WTC11 (cell line): ENCODE data around the gene LYSMD3. TPM values are rescaled to one million over a fixed set of nuclear protein-coding genes. Genes with fewer than 3 reads are reported as not detected.

ENCODE experiments used
- ATAC-seq: fragments of 200-7000 bp; cut with Tn5 transposase; 2 replicates; pipeline ENCODE4 v1.10.0; 2021; ENCODE audit warnings: mild to moderate bottlenecking, moderate library complexity
- CTCF ChIA-PET: fragments of 300-600 bp; sonication (Branson Sonifier 250); formaldehyde crosslinking; loops from one replicate; lab custom pipeline; 2021; ENCODE audit warnings: antibody characterized with exemption; lab: Charles Lee
- POLR2A ChIA-PET: fragments of 350-600 bp; sonication (Branson Sonifier 250); formaldehyde crosslinking; loops from one replicate; lab custom pipeline; 2021; ENCODE audit warnings: antibody characterized with exemption; lab: Charles Lee
- DNase-seq: peaks from one replicate; pipeline ENCODE4 v3.0.0; 2021; ENCODE audit warnings: low spot score
- H3K27ac Mint-ChIP-seq: 2 replicates; pipeline ENCODE4 v1.8.0; 2021; ENCODE audit warnings: mixed read lengths
- H3K27me3 Mint-ChIP-seq: 2 replicates; pipeline ENCODE4 v1.8.0; 2021; ENCODE audit warnings: low read depth, mild to moderate bottlenecking, moderate library complexity, mixed read lengths
- H3K36me3 Mint-ChIP-seq: 2 replicates; pipeline ENCODE4 v1.8.0; 2021; ENCODE audit warnings: mixed read lengths
- H3K4me1 Mint-ChIP-seq: 2 replicates; pipeline ENCODE4 v1.8.0; 2022; ENCODE audit warnings: mixed read lengths
- H3K4me3 Mint-ChIP-seq: 2 replicates; pipeline ENCODE4 v1.8.0; 2021; ENCODE audit warnings: mild to moderate bottlenecking, moderate library complexity, mixed read lengths
- H3K9me3 Mint-ChIP-seq: 2 replicates; pipeline ENCODE4 v1.8.0; 2021; ENCODE audit warnings: mixed read lengths
- ATF1 ChIP-seq: sonication (generic); formaldehyde crosslinking; IDR thresholded peaks from 2 replicates; pipeline ENCODE4 v1.8.1; 2023; ENCODE audit warnings: mild to moderate bottlenecking, moderate library complexity, missing genetic modification reagents
- CREB1 ChIP-seq: sonication (generic); formaldehyde crosslinking; IDR thresholded peaks from 2 replicates; pipeline ENCODE4 v1.8.0; 2023; ENCODE audit warnings: mild to moderate bottlenecking, missing genetic modification reagents
- CREM ChIP-seq: sonication (generic); formaldehyde crosslinking; IDR thresholded peaks from 2 replicates; pipeline ENCODE4 v1.8.1; 2022; ENCODE audit warnings: mild to moderate bottlenecking, missing genetic modification reagents, moderate library complexity
- ETV6 ChIP-seq: sonication (generic); formaldehyde crosslinking; IDR thresholded peaks from 2 replicates; pipeline ENCODE4 v1.8.1; 2022; ENCODE audit warnings: mild to moderate bottlenecking, missing genetic modification reagents
- GRHL2 ChIP-seq: fragments of 250-450 bp; sonication (Bioruptor Pico); IDR thresholded peaks from 2 replicates; pipeline ENCODE4 v1.8.0; 2022; ENCODE audit warnings: mild to moderate bottlenecking, moderate library complexity; ENCODE audit not compliant: insufficient replicate concordance, severe bottlenecking
- MXD4 ChIP-seq: fragments of 250-450 bp; sonication (Bioruptor Pico); IDR thresholded peaks from 2 replicates; pipeline ENCODE4 v1.8.0; 2021; ENCODE audit warnings: mild to moderate bottlenecking, moderate library complexity, borderline replicate concordance
- NR3C1 ChIP-seq: sonication (generic); formaldehyde crosslinking; conservative IDR thresholded peaks from 2 replicates; pipeline ENCODE4 v1.8.1; 2023; ENCODE audit warnings: low read depth, mild to moderate bottlenecking, missing genetic modification reagents
- RELA ChIP-seq: sonication (generic); formaldehyde crosslinking; IDR thresholded peaks from 2 replicates; pipeline ENCODE4 v1.8.1; 2022; ENCODE audit warnings: missing genetic modification reagents, mild to moderate bottlenecking, borderline replicate concordance
- SMAD4 ChIP-seq: sonication (generic); formaldehyde crosslinking; IDR thresholded peaks from 2 replicates; pipeline ENCODE4 v1.8.0; 2022; ENCODE audit warnings: mild to moderate bottlenecking, missing genetic modification reagents
- TP53 ChIP-seq: sonication (generic); formaldehyde crosslinking; IDR thresholded peaks from 2 replicates; pipeline ENCODE4 v1.8.1; 2023; ENCODE audit warnings: mild to moderate bottlenecking, missing genetic modification reagents
- ZBTB21 ChIP-seq: sonication (generic); formaldehyde crosslinking; IDR thresholded peaks from 2 replicates; pipeline ENCODE4 v1.8.1; 2023; ENCODE audit warnings: mild to moderate bottlenecking, missing genetic modification reagents, borderline replicate concordance
- ZNF138 ChIP-seq: sonication (generic); formaldehyde crosslinking; conservative IDR thresholded peaks from 2 replicates; pipeline ENCODE4 v1.8.1; 2022; ENCODE audit warnings: mild to moderate bottlenecking, moderate library complexity, missing genetic modification reagents
- ZNF219 ChIP-seq: sonication (generic); formaldehyde crosslinking; IDR thresholded peaks from 2 replicates; pipeline ENCODE4 v1.8.0; 2023; ENCODE audit warnings: missing genetic modification reagents, mild to moderate bottlenecking, borderline replicate concordance
- ZNF263 ChIP-seq: sonication (generic); formaldehyde crosslinking; IDR thresholded peaks from 2 replicates; pipeline ENCODE4 v1.8.1; 2022; ENCODE audit warnings: low read depth, mild to moderate bottlenecking, moderate library complexity, missing genetic modification reagents
- total RNA-seq: library from RNA; stranded (reverse); gene quantifications from 3 replicates; pipeline ENCODE4 v1.2.3, GENCODE V29; 2021
- TF ChIP-seq, protein P1 (sequence below): sonication (generic); formaldehyde crosslinking; IDR thresholded peaks from 2 replicates; pipeline ENCODE4 v1.8.1; 2023; ENCODE audit warnings: mild to moderate bottlenecking, moderate library complexity, missing genetic modification reagents
- TF ChIP-seq, protein P2 (sequence below): sonication (generic); formaldehyde crosslinking; IDR thresholded peaks from 2 replicates; pipeline ENCODE4 v1.8.0; 2023; ENCODE audit warnings: mild to moderate bottlenecking, missing genetic modification reagents
- TF ChIP-seq, protein P3 (sequence below): sonication (generic); formaldehyde crosslinking; IDR thresholded peaks from 2 replicates; pipeline ENCODE4 v1.8.0; 2022; ENCODE audit warnings: mild to moderate bottlenecking, missing genetic modification reagents
- TF ChIP-seq, protein P4 (sequence below): sonication (generic); formaldehyde crosslinking; IDR thresholded peaks from 2 replicates; pipeline ENCODE4 v1.8.1; 2023; ENCODE audit warnings: mild to moderate bottlenecking, missing genetic modification reagents
- TF ChIP-seq, protein P5 (sequence below): sonication (generic); formaldehyde crosslinking; IDR thresholded peaks from 2 replicates; pipeline ENCODE4 v1.8.1; 2022; ENCODE audit warnings: missing genetic modification reagents, borderline replicate concordance

The LYSMD3 gene
- total RNA-seq, 1 experiment from 2014 or later = 15.8 TPM

DNA sequence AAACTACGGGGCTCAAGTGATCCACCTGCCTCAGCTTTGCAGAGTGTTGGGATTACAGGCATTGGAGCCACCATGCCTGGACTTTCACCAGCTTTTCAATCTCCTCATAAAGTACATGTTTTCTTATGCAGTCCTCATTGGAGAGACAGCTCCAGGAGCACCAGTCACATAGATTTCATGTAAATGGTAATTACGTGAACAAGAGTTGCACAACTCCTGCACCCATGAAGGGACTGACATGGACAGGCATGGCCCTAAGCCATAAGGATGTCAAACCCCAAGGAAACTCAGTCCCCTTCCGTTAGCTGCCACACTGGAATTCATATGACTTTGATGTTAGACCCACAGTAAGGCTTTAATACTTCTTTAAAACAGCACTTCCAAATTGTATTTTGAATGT, 21.6 kb upstream of the LYSMD3 start:
- CTCF ChIA-PET = interaction anchor here (0.7 kb wide), 1 partner anchor 52 kb away, joined by 3 read pairs; no protein-coding TSS in a partner anchor
- no peak overlapping the region for H3K27ac Mint-ChIP-seq

DNA sequence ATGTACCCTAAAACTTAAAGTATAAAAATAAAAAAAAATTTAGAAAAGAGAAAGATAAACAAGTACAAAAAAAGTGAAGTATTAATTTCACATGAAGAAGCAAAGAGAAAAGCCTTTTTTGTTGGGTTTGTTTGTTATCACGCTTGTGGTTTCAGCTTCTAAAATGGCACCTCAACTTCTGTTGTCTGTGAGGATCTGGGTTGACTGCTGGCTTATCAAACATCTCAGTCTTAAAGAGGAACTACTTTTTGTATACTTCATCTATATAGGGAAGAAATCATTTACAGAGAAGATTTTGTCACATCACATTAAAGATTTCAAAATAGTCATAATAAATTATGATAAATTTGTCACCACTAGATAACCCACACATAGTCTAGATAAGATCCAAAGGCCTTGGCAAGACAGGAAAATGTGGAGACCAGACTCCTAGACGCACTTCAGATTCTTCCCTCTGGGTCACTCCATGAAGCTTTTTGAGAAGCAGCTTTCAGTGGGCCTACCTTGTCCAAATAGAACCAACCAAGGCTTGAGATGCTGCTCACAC, 20.4 kb upstream of the LYSMD3 start:
- H3K27ac Mint-ChIP-seq = no peak overlapping the region
- peaks cover 49% of the 10 kb centered on the region for H3K4me1 Mint-ChIP-seq
- CTCF ChIA-PET = no interaction called here
- peaks cover 6% of the 10 kb centered on the region; the same call in 1 of the 2 replicates for H3K9me3 Mint-ChIP-seq
- TF ChIP-seq ZBTB21 (CRISPR knock-in tag) (no peak), GRHL2 (no peak), MXD4 (no peak), ZNF263 (CRISPR knock-in tag) (no peak), RELA (no peak), ATF1 (no peak), TP53 (no peak), SMAD4 (CRISPR knock-in tag) (no peak), ZNF138 (CRISPR knock-in tag) (no peak), ETV6 (no peak), CREM (CRISPR knock-in tag) (no peak), CREB1 (CRISPR knock-in tag) (no peak), ZNF219 (no peak)
- TF ChIP-seq, protein P1, sequence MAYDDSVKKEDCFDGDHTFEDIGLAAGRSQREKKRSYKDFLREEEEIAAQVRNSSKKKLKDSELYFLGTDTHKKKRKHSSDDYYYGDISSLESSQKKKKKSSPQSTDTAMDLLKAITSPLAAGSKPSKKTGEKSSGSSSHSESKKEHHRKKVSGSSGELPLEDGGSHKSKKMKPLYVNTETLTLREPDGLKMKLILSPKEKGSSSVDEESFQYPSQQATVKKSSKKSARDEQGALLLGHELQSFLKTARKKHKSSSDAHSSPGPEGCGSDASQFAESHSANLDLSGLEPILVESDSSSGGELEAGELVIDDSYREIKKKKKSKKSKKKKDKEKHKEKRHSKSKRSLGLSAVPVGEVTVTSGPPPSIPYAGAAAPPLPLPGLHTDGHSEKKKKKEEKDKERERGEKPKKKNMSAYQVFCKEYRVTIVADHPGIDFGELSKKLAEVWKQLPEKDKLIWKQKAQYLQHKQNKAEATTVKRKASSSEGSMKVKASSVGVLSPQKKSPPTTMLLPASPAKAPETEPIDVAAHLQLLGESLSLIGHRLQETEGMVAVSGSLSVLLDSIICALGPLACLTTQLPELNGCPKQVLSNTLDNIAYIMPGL (CRISPR knock-in tag) = no peak
- TF ChIP-seq, protein P2, sequence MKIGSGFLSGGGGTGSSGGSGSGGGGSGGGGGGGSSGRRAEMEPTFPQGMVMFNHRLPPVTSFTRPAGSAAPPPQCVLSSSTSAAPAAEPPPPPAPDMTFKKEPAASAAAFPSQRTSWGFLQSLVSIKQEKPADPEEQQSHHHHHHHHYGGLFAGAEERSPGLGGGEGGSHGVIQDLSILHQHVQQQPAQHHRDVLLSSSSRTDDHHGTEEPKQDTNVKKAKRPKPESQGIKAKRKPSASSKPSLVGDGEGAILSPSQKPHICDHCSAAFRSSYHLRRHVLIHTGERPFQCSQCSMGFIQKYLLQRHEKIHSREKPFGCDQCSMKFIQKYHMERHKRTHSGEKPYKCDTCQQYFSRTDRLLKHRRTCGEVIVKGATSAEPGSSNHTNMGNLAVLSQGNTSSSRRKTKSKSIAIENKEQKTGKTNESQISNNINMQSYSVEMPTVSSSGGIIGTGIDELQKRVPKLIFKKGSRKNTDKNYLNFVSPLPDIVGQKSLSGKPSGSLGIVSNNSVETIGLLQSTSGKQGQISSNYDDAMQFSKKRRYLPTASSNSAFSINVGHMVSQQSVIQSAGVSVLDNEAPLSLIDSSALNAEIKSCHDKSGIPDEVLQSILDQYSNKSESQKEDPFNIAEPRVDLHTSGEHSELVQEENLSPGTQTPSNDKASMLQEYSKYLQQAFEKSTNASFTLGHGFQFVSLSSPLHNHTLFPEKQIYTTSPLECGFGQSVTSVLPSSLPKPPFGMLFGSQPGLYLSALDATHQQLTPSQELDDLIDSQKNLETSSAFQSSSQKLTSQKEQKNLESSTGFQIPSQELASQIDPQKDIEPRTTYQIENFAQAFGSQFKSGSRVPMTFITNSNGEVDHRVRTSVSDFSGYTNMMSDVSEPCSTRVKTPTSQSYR (CRISPR knock-in tag) = no peak
- TF ChIP-seq, protein P3, sequence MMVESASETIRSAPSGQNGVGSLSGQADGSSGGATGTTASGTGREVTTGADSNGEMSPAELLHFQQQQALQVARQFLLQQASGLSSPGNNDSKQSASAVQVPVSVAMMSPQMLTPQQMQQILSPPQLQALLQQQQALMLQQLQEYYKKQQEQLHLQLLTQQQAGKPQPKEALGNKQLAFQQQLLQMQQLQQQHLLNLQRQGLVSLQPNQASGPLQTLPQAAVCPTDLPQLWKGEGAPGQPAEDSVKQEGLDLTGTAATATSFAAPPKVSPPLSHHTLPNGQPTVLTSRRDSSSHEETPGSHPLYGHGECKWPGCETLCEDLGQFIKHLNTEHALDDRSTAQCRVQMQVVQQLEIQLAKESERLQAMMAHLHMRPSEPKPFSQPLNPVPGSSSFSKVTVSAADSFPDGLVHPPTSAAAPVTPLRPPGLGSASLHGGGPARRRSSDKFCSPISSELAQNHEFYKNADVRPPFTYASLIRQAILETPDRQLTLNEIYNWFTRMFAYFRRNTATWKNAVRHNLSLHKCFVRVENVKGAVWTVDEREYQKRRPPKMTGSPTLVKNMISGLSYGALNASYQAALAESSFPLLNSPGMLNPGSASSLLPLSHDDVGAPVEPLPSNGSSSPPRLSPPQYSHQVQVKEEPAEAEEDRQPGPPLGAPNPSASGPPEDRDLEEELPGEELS (CRISPR knock-in tag) = no peak
- TF ChIP-seq, protein P4, sequence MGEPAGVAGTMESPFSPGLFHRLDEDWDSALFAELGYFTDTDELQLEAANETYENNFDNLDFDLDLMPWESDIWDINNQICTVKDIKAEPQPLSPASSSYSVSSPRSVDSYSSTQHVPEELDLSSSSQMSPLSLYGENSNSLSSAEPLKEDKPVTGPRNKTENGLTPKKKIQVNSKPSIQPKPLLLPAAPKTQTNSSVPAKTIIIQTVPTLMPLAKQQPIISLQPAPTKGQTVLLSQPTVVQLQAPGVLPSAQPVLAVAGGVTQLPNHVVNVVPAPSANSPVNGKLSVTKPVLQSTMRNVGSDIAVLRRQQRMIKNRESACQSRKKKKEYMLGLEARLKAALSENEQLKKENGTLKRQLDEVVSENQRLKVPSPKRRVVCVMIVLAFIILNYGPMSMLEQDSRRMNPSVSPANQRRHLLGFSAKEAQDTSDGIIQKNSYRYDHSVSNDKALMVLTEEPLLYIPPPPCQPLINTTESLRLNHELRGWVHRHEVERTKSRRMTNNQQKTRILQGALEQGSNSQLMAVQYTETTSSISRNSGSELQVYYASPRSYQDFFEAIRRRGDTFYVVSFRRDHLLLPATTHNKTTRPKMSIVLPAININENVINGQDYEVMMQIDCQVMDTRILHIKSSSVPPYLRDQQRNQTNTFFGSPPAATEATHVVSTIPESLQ (CRISPR knock-in tag) = no peak
- TF ChIP-seq, protein P5, sequence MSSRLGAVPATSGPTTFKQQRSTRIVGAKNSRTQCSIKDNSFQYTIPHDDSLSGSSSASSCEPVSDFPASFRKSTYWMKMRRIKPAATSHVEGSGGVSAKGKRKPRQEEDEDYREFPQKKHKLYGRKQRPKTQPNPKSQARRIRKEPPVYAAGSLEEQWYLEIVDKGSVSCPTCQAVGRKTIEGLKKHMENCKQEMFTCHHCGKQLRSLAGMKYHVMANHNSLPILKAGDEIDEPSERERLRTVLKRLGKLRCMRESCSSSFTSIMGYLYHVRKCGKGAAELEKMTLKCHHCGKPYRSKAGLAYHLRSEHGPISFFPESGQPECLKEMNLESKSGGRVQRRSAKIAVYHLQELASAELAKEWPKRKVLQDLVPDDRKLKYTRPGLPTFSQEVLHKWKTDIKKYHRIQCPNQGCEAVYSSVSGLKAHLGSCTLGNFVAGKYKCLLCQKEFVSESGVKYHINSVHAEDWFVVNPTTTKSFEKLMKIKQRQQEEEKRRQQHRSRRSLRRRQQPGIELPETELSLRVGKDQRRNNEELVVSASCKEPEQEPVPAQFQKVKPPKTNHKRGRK (CRISPR knock-in tag) = no peak
- DNase-seq = no peak
- H3K36me3 Mint-ChIP-seq = no peaks in the 10 kb centered on the region
- H3K4me3 Mint-ChIP-seq = no peak overlapping the region
- no peak for ATAC-seq
- no peaks in the 10 kb centered on the region for H3K27me3 Mint-ChIP-seq
- POLR2A ChIA-PET = interaction anchor here (0.6 kb wide), 1 partner anchor 54 kb away, joined by 3 read pairs; no protein-coding TSS in a partner anchor

More for the DNA sequence above, 21.6 kb upstream of the LYSMD3 start:
- Mint-ChIP-seq H3K4me3 (no peak overlapping the region), H3K27me3 (no peaks in the 10 kb centered on the region), H3K4me1 (peaks cover 55% of the 10 kb centered on the region), H3K9me3 (peaks cover 6% of the 10 kb centered on the region; the same call in 1 of the 2 replicates), H3K36me3 (no peaks in the 10 kb centered on the region)
- DNase-seq (no peak), ATAC-seq (no peak)
- TF ChIP-seq NR3C1 = no peak
- POLR2A ChIA-PET = no interaction called here
